ENCODE results near the gene CST2.
"Not testable (repeated sequence)": the region's sequence is repeated elsewhere in the genome, so short reads cannot be mapped to it uniquely, and the experiment has no call there.

CST2 gene, protein sequence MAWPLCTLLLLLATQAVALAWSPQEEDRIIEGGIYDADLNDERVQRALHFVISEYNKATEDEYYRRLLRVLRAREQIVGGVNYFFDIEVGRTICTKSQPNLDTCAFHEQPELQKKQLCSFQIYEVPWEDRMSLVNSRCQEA

GRCh38 chr20:23826541-23827021 is at the start of gene CST2:
CST2 (minus strand) TSS chr20:23826729; CDS start chr20:23826660, 69 bp downstream.
- no peak for DNase-seq

GRCh38 chr20:23875606-23876237 is 49.2 kb upstream of the CST2 start:
- DNase-seq = no peak

- DNase-seq = no peak
These were observed 48.2 kb upstream of the CST2 start for GRCh38 chr20:23874747-23875146.

GRCh38 chr20:23873370-23874015 is 47.0 kb upstream of the CST2 start:
- DNase-seq = no peak

GRCh38 chr20:23872065-23872464 is 45.5 kb upstream of the CST2 start:
- no peak for DNase-seq

- no peak for DNase-seq
These were observed 43.9 kb upstream of the CST2 start for GRCh38 chr20:23870461-23870860.

- DNase-seq = no peak
These were observed 43.0 kb upstream of the CST2 start for GRCh38 chr20:23869520-23869919.

DNA sequence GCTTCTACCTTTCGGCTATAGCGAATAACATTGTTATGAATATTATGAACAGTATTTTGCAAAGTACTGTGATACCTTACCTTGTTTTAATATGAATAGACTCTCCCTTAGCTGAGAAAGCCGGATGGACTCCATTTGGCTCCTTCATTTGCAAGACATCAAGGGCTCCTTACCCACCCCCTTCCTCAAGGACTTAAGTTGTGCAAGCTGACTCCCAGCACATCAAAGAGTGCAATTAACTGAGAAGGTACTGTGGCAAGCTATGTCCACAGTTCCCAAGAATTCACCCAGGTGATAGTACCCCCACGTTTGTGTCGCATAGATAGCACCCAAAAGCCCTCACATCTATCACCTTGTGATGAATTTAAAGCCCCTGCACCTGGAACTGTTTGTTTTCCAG is 41.8 kb upstream of the CST2 start:
- no peak for DNase-seq

DNA sequence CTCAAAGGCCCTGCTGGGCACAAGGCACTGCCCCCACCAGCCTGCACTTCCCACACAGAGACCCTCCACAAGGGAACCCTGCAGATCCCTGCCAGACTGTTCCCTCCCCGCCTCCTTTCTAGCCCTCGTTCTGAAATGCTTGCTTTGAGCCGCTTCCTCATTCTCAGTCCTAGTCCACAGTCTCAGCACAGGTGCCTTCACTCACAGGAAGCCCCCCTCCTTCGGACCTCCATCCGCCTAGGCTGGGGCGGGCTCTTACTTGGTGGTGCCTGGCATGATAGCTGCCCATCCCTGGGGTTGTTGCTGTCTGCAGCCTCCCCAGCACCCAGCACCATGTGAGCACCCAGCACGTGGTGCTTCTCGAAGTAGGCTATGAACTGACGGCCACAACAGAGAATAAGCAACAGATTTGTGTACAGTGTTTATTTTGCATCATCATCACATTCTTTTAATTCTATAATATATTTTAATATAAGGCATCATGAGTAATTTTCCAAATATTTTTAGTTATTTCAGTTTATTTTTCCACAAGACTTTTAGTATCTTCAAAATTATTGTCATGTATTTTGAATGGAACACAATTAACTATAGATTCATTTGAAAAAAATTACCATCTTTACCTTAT is 40.7 kb upstream of the CST2 start:
- no peak for DNase-seq

DNA sequence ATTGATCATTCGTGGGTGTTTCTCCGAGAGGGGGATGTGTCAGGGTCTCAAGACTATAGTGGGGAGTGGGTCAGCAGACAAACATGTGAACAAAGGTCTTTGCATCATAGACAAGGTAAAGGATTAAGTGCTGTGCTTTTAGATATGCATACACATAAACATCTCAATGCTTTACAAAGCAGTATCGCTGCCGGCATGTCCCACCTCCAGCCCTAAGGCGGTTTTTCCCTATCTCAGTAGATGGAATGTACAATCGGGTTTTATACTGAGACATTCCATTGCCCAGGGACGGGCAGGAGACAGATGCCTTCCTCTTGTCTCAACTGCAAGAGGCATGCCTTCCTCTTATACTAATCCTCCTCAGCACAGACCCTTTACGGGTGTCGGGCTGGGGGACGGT is 34.2 kb upstream of the CST2 start:
- not testable (repeated sequence) for DNase-seq

- DNase-seq = no peak
These were observed 31.6 kb upstream of the CST2 start for GRCh38 chr20:23857962-23858595.

DNA sequence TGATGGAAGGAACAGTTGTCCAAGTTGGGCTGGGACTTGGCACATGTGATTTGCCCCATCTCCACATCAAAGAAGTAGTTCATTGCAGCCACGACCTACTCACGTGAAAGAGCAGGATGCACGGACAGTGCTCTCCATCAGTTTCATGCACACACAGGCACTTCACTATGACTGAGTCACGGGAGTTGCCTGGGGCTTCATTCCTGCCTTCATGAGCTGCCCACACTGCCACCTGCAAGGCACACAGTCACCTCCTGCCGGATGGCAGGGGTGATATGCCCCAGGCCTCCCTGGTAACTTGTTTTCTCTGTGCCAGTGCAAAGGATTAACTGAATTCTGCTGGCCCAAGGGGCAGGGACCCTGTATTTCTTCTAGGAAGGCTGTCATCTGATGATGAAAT is 30.2 kb upstream of the CST2 start:
- DNase-seq = no peak

- DNase-seq = no peak
These were observed 29.7 kb upstream of the CST2 start for GRCh38 chr20:23856226-23856625.

GRCh38 chr20:23841693-23842092 is 15.2 kb upstream of the CST2 start:
- no peak for DNase-seq

- DNase-seq = no peak
These were observed 9.2 kb upstream of the CST2 start for GRCh38 chr20:23835716-23836115.

DNA sequence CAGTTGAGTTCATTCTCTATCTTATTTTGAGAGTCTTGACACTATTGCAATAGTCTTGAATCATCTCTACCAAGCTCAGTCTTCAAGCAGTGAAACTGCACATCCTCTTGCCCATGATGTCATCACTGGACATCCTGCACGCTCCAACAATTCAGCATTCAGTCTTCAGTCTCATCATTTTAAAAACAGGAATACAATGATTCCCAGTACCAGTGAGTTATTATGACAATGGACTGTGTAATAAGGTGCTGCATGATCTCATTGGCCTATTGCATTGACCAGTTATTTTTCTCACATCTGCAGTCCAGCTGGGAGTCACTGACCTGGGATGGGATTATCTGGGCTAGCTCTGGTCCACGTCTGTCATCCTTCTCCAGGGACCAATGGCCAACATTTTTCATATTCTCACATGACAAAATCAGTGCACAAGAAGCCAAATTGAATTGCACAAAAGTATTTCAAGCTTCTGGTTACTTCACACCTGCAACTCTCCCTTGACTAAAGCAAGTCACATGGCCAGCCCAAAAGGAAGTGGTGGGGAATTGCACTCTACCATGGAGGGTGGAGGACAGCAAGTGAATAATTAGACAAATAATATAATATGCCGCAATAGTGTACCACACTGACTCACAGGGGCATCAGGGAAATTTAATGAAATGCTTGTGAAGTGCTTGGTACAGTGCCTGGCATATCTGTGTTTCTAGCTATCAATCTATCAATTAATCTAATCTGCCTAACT is 6.4 kb upstream of the CST2 start:
- no peak for DNase-seq

GRCh38 chr20:23831961-23832360 is 5.4 kb upstream of the CST2 start:
- DNase-seq = not testable (repeated sequence)

DNA sequence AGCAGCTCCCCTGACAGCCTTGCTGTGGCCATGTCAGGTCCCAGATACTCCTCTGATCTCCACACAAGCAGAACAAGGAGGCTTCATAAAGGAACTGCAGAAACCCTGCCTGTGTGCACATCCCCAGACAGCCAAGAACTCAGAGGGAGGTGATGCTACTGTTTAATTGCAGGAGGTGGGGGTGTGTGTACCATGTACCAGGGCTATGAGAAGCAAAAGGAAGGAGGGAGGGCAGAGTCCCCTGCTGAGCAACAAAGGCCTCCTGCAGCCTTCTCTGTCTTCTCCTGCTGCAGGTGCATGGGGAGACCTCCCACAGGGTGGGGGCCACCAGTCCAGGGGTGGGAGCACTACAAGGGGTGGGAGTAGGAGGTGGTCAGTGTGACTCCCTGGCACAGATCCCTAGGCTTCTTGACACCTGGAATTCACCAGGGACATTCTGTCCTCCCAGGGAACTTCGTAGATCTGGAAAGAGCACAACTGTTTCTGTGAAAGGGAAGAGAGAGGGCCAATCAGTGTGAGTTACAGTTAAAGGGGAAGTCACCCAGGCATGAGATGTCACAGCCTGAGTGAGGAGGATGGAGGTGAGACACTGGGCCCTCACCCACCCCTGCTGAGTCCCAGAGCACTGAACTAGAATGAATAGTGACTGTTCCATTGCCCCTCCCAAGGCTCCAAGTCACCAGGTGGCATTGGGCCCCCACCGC is 2.8 kb downstream of the CST2 start:
- DNase-seq = no peak

DNA sequence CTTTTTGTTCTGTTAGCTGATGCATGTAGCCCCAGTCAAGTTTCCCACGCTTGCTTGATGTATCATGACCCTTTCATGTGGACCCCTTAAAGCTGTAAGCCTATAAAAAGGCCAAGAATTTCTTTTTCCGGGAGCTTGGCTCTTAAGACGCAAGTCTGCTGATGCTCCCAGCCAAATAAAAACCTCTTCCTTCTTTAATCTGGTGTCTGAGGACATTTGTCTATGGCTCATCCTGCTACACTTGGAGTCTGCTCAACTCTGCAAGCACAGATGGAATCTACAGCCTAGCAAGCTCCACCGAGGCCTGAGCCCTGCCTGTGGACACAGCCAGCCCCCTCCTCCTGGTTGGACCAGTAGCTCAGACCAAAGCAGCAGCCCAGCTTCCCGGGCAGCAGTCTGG is 3.4 kb downstream of the CST2 start:
- DNase-seq = no peak

GRCh38 chr20:23820493-23820892 is 6.0 kb downstream of the CST2 start:
- no peak for DNase-seq

DNA sequence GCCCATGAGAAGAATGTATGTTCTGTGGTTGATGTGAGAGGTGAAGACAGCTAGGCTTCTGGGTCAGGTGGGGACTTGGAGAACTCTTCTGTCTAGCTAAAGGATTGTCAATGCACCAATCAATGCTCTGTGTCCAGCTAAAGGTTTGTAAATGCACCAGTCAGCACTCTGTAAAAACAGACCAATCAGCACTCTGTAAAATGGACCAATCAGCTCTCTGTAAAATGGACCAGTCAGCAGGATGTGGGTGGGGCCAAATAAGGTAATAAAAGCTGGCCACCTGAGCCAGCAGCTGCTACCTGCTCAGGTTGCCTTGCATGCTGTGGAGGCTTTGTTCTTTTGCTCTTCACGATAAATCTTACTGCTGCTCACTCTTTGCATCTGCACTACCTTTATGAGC is 15.0 kb downstream of the CST2 start:
- not testable (repeated sequence) for DNase-seq

GRCh38 chr20:23810349-23810748 is 16.2 kb downstream of the CST2 start:
- not testable (repeated sequence) for DNase-seq

Measured in NCI-H2029 (cell line).